NB4 (cell line): ENCODE results near the gene DAP.

Experiments
- MAX ChIP-seq: IDR thresholded peaks from 2 replicates; pipeline ENCODE4 v1.6.1; 2011; ENCODE audit warnings: low read depth, low read length
- POLR2A ChIP-seq: IDR thresholded peaks from 2 replicates; pipeline ENCODE4 v1.6.1; 2011; ENCODE audit warnings: mild to moderate bottlenecking; ENCODE audit not compliant: insufficient read length; ENCODE audit errors: extremely low read depth
- TF ChIP-seq, protein P1 (sequence below): IDR thresholded peaks from one replicate; pipeline ENCODE4 v1.5.1; 2012; ENCODE audit warnings: low read depth, low read length

DNA sequence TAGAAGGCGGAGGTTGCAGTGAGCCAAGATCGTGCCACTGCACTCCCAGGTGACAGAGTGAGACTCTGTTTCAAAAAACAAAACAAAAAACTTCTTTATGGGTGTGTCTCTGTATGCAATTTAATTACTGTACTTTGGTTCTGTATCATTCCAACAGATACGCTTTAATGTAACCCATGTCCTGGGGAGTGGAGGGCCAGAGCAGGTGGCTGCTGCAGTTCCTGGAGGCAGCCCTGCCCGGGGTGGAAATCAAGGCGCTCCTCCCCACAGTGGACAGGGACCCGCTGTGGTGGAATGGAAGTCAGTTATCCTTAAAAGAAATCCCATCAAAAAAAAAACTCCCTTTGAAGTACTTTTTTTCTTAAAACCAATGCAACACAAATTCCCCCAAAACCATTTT is 1.9 kb downstream of the DAP start:
- no peak for TF ChIP-seq POLR2A
- TF ChIP-seq MAX, result no peak
- TF ChIP-seq, protein P1, sequence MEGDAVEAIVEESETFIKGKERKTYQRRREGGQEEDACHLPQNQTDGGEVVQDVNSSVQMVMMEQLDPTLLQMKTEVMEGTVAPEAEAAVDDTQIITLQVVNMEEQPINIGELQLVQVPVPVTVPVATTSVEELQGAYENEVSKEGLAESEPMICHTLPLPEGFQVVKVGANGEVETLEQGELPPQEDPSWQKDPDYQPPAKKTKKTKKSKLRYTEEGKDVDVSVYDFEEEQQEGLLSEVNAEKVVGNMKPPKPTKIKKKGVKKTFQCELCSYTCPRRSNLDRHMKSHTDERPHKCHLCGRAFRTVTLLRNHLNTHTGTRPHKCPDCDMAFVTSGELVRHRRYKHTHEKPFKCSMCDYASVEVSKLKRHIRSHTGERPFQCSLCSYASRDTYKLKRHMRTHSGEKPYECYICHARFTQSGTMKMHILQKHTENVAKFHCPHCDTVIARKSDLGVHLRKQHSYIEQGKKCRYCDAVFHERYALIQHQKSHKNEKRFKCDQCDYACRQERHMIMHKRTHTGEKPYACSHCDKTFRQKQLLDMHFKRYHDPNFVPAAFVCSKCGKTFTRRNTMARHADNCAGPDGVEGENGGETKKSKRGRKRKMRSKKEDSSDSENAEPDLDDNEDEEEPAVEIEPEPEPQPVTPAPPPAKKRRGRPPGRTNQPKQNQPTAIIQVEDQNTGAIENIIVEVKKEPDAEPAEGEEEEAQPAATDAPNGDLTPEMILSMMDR, result no peak
